Liver (tissue), 9 donors: Measurements from ENCODE around the gene FRS3. TPM values are rescaled to one million over a fixed set of nuclear protein-coding genes. Genes with fewer than 3 reads are reported as not detected.

Experiments used
- DNase-seq: peaks from one replicate; pipeline ENCODE4 v3.0.0-alpha.2; 2017; ENCODE audit warnings: low spot score
- H3K27ac ChIP-seq, 2 donors: one replicate each; pipeline ENCODE4 v1.7.0; 2013; ENCODE audit warnings: inconsistent platforms in 2 of 2, low read length in 2 of 2, control low read depth in 1 of 2, low read depth in 1 of 2, mild to moderate bottlenecking in 1 of 2
- H3K27me3 ChIP-seq, 4 donors: one replicate each; pipeline versions ENCODE4 v1.6.1 to v1.7.0; 2013; ENCODE audit warnings: low read length in 3 of 4, inconsistent platforms in 1 of 4, mild to moderate bottlenecking in 1 of 4, moderate library complexity in 1 of 4; ENCODE audit not compliant: control insufficient read depth in 4 of 4, insufficient read depth in 4 of 4
- H3K36me3 ChIP-seq, 4 donors: one replicate each; pipeline versions ENCODE4 v1.6.1 to v1.7.0; 2013; ENCODE audit warnings: low read length in 3 of 4, mild to moderate bottlenecking in 3 of 4, low read depth in 1 of 4, moderate library complexity in 1 of 4; ENCODE audit not compliant: control insufficient read depth in 4 of 4, insufficient read depth in 3 of 4
- H3K4me1 ChIP-seq, 4 donors: one replicate each; pipeline versions ENCODE4 v1.6.1 to v1.7.0; 2013; ENCODE audit warnings: low read length in 3 of 4, mild to moderate bottlenecking in 3 of 4, moderate library complexity in 1 of 4; ENCODE audit not compliant: control insufficient read depth in 4 of 4, insufficient read depth in 4 of 4
- H3K4me3 ChIP-seq, 3 donors: one replicate each; pipeline versions ENCODE4 v1.6.1 to v1.7.0; 2013; ENCODE audit warnings: low read length in 3 of 3, control low read depth in 1 of 3, low read depth in 1 of 3, mild to moderate bottlenecking in 1 of 3
- H3K9ac ChIP-seq, 2 donors: one replicate each; pipeline ENCODE4 v1.7.0; 2013; ENCODE audit warnings: low read length in 2 of 2, mild to moderate bottlenecking in 2 of 2, moderate library complexity in 2 of 2, control low read depth in 1 of 2, low read depth in 1 of 2
- H3K9me3 ChIP-seq, 4 donors: one replicate each; pipeline versions ENCODE4 v1.6.1 to v1.7.0; 2013; ENCODE audit warnings: low read length in 3 of 4; ENCODE audit not compliant: control insufficient read depth in 4 of 4
- EGR1 ChIP-seq, 2 donors: IDR thresholded peaks; 2 replicates each; pipeline ENCODE4 v1.6.1; 2016 to 2018; ENCODE audit warnings: antibody characterized with exemption in 2 of 2, low read depth in 2 of 2
- FOXA1 ChIP-seq: IDR thresholded peaks from 2 replicates; pipeline ENCODE4 v1.6.1; 2016; ENCODE audit warnings: antibody characterized with exemption
- FOXA2 ChIP-seq: IDR thresholded peaks from 2 replicates; pipeline ENCODE4 v1.6.1; 2016; ENCODE audit warnings: antibody characterized with exemption
- HNF4A ChIP-seq, 2 donors: conservative IDR thresholded peaks; 2 replicates each; pipeline ENCODE4 v1.6.1; 2016; ENCODE audit warnings: antibody characterized with exemption in 2 of 2, mild to moderate bottlenecking in 2 of 2
- HNF4G ChIP-seq: IDR thresholded peaks from 2 replicates; pipeline ENCODE4 v1.6.1; 2016; ENCODE audit warnings: antibody characterized with exemption
- JUND ChIP-seq, 2 donors: IDR thresholded peaks; 2 replicates each; pipeline ENCODE4 v1.6.1; 2016; ENCODE audit warnings: antibody characterized with exemption in 2 of 2
- NR2F2 ChIP-seq: IDR thresholded peaks from 2 replicates; pipeline ENCODE4 v1.6.1; 2016; ENCODE audit warnings: antibody characterized with exemption
- RAD21 ChIP-seq, 2 donors: IDR thresholded peaks; 2 replicates each; pipeline ENCODE4 v1.6.1; 2016; ENCODE audit warnings: antibody characterized with exemption in 2 of 2, mild to moderate bottlenecking in 2 of 2
- RXRA ChIP-seq, 2 donors: IDR thresholded peaks; 2 replicates each; pipeline ENCODE4 v1.6.1; 2017 to 2018; ENCODE audit warnings: antibody characterized with exemption in 2 of 2, mild to moderate bottlenecking in 1 of 2
- SP1 ChIP-seq: IDR thresholded peaks from 2 replicates; pipeline ENCODE4 v1.6.1; 2018; ENCODE audit warnings: antibody characterized with exemption, mild to moderate bottlenecking
- TAF1 ChIP-seq: conservative IDR thresholded peaks from 2 replicates; pipeline ENCODE4 v1.6.1; 2016; ENCODE audit warnings: antibody characterized with exemption, mild to moderate bottlenecking
- YY1 ChIP-seq: IDR thresholded peaks from 2 replicates; pipeline ENCODE4 v1.6.1; 2016; ENCODE audit warnings: antibody characterized with exemption, mild to moderate bottlenecking
- WGBS: extraction: QIAGEN DNeasy Blood & Tissue Kit; methylation state at CpG from one replicate; pipeline ENCODE4 v1.1.7; 2013; 5-methylcytosine and 5-hydroxymethylcytosine counted together
- polyA plus RNA-seq, 2 donors: library from polyadenylated mRNA; stranded (reverse) in 1 of 2; unstranded in 1 of 2; fragments of 200-250 nt in 1 of 2; fragments of >200 nt in 1 of 2; fragmentation: Nextera tagmentation in 1 of 2; extraction: Ambion mirVana in 1 of 2; gene quantifications; one replicate each; pipeline versions ENCODE4 v1.2.1 to v1.2.3, GENCODE V29; 2013 to 2015
- total RNA-seq, 2 donors: library from RNA; depleted of rRNA; stranded (reverse); fragments of >200 nt; gene quantifications; one replicate each; pipeline ENCODE4 v1.2.3, GENCODE V29; 2014
- TF ChIP-seq, protein P1 (sequence below): IDR thresholded peaks from 2 replicates; pipeline ENCODE4 v1.6.1; 2016; ENCODE audit warnings: antibody characterized with exemption
- TF ChIP-seq, protein P2 (sequence below): IDR thresholded peaks from 2 replicates; pipeline ENCODE4 v1.6.1; 2016; ENCODE audit warnings: antibody characterized with exemption
- TF ChIP-seq, protein P3 (sequence below): IDR thresholded peaks from 2 replicates; pipeline ENCODE4 v1.6.1; 2016; ENCODE audit warnings: antibody characterized with exemption
- TF ChIP-seq, protein P4 (sequence below): fragments of 150-350 bp; IDR thresholded peaks from 2 replicates; pipeline ENCODE4 v1.5.1; 2017; ENCODE audit warnings: improper control_type of control experiment, low read depth, low read length; ENCODE audit not compliant: missing input control
- TF ChIP-seq, protein P5 (sequence below): IDR thresholded peaks from 2 replicates; pipeline ENCODE4 v1.6.1; 2016; ENCODE audit warnings: antibody characterized with exemption, mild to moderate bottlenecking
- donor health status: healthy.
- donor health status: healthy.
- donor health status: healthy.
- donor health status: healthy.
- donor health status: healthy.

The FRS3 gene
- total and polyA plus RNA-seq, 4 donors = 0.42 to 1.6 (median 1.3) TPM

DNA sequence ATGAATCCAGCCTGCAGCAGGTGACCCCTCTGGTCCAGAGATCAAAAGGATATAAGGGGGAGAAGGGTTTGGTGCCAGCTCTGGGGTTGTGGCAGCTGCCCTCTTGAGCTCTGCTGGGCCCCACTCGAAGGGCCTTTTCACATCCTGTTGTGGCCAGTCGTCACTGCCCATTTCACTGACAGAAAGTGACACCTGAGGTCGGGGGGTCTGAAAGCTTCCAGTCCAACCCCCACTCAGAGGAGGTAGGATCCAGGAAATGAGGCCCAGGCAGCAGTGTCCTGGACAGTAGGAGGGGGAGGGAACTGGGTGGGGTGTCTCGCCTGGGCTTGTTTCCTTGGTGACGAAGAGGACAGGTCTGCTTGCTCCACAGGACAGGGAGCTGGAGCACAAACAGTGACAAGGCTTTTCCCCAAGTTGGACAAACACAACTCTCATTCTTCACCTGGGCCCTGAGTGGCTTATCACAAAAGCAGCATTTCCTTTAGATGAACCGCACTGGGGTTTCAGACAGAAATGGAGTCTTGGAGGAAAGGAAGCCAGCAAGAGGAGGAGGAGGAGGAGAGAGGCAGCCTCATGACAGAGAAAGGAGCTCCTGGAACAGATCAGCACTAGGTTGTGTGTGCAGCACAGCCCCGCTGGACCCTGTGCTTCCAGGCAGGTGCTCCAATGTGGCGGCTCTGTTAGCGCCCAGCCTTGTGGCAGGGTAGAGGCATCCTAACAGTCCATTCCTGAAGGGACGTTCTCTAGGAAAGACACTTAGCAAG, 11.0 kb downstream of the FRS3 start:
- WGBS = 80% methylated on average over 10 of the region's 10 CpGs
- Histone ChIP-seq H3K27me3 (no peaks in the 10 kb centered on the region), H3K4me1 (no peaks in the 10 kb centered on the region), H3K4me3 (no peak overlapping the region), H3K36me3 (peaks cover 8 to 24% (median 13%) of the 10 kb centered on the region in 4 donors), H3K9me3 (no peaks in the 10 kb centered on the region), H3K27ac (no peak overlapping the region), H3K9ac (no peak overlapping the region)
- TF ChIP-seq SP1 = no peak
- TF ChIP-seq, protein P1, sequence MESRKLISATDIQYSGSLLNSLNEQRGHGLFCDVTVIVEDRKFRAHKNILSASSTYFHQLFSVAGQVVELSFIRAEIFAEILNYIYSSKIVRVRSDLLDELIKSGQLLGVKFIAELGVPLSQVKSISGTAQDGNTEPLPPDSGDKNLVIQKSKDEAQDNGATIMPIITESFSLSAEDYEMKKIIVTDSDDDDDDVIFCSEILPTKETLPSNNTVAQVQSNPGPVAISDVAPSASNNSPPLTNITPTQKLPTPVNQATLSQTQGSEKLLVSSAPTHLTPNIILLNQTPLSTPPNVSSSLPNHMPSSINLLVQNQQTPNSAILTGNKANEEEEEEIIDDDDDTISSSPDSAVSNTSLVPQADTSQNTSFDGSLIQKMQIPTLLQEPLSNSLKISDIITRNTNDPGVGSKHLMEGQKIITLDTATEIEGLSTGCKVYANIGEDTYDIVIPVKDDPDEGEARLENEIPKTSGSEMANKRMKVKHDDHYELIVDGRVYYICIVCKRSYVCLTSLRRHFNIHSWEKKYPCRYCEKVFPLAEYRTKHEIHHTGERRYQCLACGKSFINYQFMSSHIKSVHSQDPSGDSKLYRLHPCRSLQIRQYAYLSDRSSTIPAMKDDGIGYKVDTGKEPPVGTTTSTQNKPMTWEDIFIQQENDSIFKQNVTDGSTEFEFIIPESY = no peak
- TF ChIP-seq, protein P2, sequence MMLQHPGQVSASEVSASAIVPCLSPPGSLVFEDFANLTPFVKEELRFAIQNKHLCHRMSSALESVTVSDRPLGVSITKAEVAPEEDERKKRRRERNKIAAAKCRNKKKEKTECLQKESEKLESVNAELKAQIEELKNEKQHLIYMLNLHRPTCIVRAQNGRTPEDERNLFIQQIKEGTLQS = no peak
- no peak for TF ChIP-seq FOXA1
- TF ChIP-seq HNF4G = no peak
- TF ChIP-seq RAD21 (IDR thresholded peaks at IDR 0.05) = no peak
- TF ChIP-seq, protein P3, sequence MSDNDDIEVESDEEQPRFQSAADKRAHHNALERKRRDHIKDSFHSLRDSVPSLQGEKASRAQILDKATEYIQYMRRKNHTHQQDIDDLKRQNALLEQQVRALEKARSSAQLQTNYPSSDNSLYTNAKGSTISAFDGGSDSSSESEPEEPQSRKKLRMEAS = no peak
- no peak for TF ChIP-seq YY1
- no peak for TF ChIP-seq TAF1
- TF ChIP-seq NR2F2 = no peak
- no peak for TF ChIP-seq JUND (IDR thresholded peaks at IDR 0.05)
- TF ChIP-seq FOXA2 = no peak
- TF ChIP-seq HNF4A (conservative IDR thresholded peaks at IDR 0.05) = no peak
- no peak for TF ChIP-seq EGR1 (IDR thresholded peaks at IDR 0.05; ENCODE audit: low read depth in 2 of 2)
- no peak for DNase-seq

DNA sequence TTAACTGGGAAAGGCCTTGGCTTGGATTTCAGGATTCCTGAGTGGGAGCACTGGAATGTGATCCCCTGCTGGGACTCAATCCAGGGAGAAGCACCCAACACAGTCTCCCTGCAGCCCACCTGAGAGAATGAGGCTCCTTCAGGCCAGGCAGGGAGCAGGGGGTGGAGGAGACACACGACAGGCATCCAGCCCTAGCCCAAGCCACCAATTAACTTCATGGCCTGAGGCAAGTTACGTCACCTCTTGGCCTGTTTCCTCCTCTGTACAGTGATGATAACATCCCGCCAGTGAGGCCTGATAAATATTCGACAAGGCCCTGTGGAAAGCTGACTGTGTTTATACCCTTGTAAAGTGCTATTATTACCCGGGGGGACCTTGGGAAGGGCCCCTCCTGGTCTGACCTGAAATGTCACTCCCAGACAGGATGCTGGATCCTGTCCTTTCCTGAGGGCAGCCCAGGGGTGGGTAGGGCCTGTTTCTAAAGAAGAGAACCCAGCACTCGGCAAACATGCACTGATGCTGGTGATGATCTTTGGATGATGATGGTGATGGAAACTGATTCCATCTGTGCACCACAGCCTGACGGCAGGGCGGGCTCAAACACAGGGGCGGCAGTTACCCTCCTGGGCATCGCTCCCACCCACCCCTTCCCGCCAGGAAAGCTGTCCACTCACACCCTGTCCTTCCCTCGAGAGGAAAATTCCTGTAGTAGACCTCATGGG, 12.4 kb downstream of the FRS3 start:
- Histone ChIP-seq H3K4me1 (no peaks in the 10 kb centered on the region), H3K27me3 (no peaks in the 10 kb centered on the region), H3K9ac (no peak overlapping the region), H3K4me3 (no peak overlapping the region), H3K9me3 (no peaks in the 10 kb centered on the region), H3K27ac (no peak overlapping the region), H3K36me3 (peaks cover 6 to 15% (median 10%) of the 10 kb centered on the region in 4 donors)
- WGBS = 53% methylated on average over 12 of the region's 12 CpGs
- DNase-seq = no peak
- TF ChIP-seq, protein P4, sequence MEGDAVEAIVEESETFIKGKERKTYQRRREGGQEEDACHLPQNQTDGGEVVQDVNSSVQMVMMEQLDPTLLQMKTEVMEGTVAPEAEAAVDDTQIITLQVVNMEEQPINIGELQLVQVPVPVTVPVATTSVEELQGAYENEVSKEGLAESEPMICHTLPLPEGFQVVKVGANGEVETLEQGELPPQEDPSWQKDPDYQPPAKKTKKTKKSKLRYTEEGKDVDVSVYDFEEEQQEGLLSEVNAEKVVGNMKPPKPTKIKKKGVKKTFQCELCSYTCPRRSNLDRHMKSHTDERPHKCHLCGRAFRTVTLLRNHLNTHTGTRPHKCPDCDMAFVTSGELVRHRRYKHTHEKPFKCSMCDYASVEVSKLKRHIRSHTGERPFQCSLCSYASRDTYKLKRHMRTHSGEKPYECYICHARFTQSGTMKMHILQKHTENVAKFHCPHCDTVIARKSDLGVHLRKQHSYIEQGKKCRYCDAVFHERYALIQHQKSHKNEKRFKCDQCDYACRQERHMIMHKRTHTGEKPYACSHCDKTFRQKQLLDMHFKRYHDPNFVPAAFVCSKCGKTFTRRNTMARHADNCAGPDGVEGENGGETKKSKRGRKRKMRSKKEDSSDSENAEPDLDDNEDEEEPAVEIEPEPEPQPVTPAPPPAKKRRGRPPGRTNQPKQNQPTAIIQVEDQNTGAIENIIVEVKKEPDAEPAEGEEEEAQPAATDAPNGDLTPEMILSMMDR = no peak
- no peak for TF ChIP-seq SP1
- no peak for TF ChIP-seq NR2F2
- no peak for TF ChIP-seq JUND (IDR thresholded peaks at IDR 0.05)
- TF ChIP-seq, protein P5, sequence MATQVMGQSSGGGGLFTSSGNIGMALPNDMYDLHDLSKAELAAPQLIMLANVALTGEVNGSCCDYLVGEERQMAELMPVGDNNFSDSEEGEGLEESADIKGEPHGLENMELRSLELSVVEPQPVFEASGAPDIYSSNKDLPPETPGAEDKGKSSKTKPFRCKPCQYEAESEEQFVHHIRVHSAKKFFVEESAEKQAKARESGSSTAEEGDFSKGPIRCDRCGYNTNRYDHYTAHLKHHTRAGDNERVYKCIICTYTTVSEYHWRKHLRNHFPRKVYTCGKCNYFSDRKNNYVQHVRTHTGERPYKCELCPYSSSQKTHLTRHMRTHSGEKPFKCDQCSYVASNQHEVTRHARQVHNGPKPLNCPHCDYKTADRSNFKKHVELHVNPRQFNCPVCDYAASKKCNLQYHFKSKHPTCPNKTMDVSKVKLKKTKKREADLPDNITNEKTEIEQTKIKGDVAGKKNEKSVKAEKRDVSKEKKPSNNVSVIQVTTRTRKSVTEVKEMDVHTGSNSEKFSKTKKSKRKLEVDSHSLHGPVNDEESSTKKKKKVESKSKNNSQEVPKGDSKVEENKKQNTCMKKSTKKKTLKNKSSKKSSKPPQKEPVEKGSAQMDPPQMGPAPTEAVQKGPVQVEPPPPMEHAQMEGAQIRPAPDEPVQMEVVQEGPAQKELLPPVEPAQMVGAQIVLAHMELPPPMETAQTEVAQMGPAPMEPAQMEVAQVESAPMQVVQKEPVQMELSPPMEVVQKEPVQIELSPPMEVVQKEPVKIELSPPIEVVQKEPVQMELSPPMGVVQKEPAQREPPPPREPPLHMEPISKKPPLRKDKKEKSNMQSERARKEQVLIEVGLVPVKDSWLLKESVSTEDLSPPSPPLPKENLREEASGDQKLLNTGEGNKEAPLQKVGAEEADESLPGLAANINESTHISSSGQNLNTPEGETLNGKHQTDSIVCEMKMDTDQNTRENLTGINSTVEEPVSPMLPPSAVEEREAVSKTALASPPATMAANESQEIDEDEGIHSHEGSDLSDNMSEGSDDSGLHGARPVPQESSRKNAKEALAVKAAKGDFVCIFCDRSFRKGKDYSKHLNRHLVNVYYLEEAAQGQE = no peak
- TF ChIP-seq RAD21 (IDR thresholded peaks at IDR 0.05) = no peak
- TF ChIP-seq RXRA (IDR thresholded peaks at IDR 0.05) = no peak
- TF ChIP-seq, protein P2 = no peak
- no peak for TF ChIP-seq FOXA2
- no peak for TF ChIP-seq FOXA1
- TF ChIP-seq, protein P1 = no peak
- TF ChIP-seq TAF1 = no peak
- TF ChIP-seq, protein P3 = no peak
- TF ChIP-seq HNF4G = no peak
